H1 (cell line): ENCODE data around the gene EPB42. TPM values are rescaled to one million over a fixed set of nuclear protein-coding genes. Genes with fewer than 3 reads are reported as not detected.

Source experiments
- CTCF ChIA-PET: fragments of 300-600 bp; sonication (Branson Sonifier 250); formaldehyde crosslinking; loops from one replicate; lab custom pipeline; 2021; ENCODE audit not compliant: partially characterized antibody; lab: Charles Lee
- POLR2A ChIA-PET: fragments of 300-600 bp; sonication (Branson Sonifier 250); formaldehyde crosslinking; loops from one replicate; lab custom pipeline; 2021; ENCODE audit warnings: inconsistent platforms; ENCODE audit not compliant: partially characterized antibody; lab: Charles Lee
- DNase-seq, 2 experiments: peaks; one replicate each; pipeline versions ENCODE4 v3.0.0 to v3.0.0-alpha.2; 2010 to 2022; ENCODE audit warnings: low spot score in 2 of 2, low read depth in 1 of 2, mixed read lengths in 1 of 2
- FAIRE-seq: peaks from 2 replicates; lab custom pipeline; 2011; peaks lifted over from hg19 to GRCh38; lab: Jason Lieb, UNC
- H2AFZ ChIP-seq: 2 replicates; pipeline ENCODE4 v1.8.1; 2012; ENCODE audit warnings: low read length, inconsistent platforms
- H2AK5ac ChIP-seq: 2 replicates; pipeline ENCODE4 v1.6.1; 2013; ENCODE audit warnings: low read depth, low read length
- H2BK120ac ChIP-seq: replicated peaks from 2 replicates; pipeline ENCODE3; 2013; ENCODE audit warnings: low read depth, low read length, inconsistent platforms
- H2BK12ac ChIP-seq: 2 replicates; pipeline ENCODE4 v1.6.1; 2013; ENCODE audit warnings: low read depth, low read length
- H2BK15ac ChIP-seq: 2 replicates; pipeline ENCODE4 v1.6.1; 2013; ENCODE audit warnings: low read length
- H2BK20ac ChIP-seq: 2 replicates; pipeline ENCODE4 v1.6.1; 2013; ENCODE audit warnings: low read length
- H2BK5ac ChIP-seq: 2 replicates; pipeline ENCODE4 v1.6.1; 2013; ENCODE audit warnings: low read depth, low read length
- H3K14ac ChIP-seq: 2 replicates; pipeline ENCODE4 v1.6.1; 2013; ENCODE audit warnings: inconsistent platforms; ENCODE audit not compliant: insufficient read length
- H3K18ac ChIP-seq: 2 replicates; pipeline ENCODE4 v1.6.1; 2013; ENCODE audit warnings: low read length; ENCODE audit errors: extremely low read depth
- H3K23ac ChIP-seq: 2 replicates; pipeline ENCODE4 v1.6.1; 2013; ENCODE audit warnings: inconsistent platforms; ENCODE audit not compliant: insufficient read length
- H3K23me2 ChIP-seq: 2 replicates; pipeline ENCODE4 v1.6.1; 2013; ENCODE audit warnings: low read depth, low read length
- H3K27ac ChIP-seq: 2 replicates; pipeline ENCODE4 v1.6.1; 2011; ENCODE audit warnings: low read depth, low read length, inconsistent platforms
- H3K27me3 ChIP-seq, 4 experiments: replicated peaks in 1 of 4; 1 replicate in 1 of 4; 2 replicates in 3 of 4; pipeline versions ENCODE4 v1.6.1 to v1.8.1; 2011 to 2013; ENCODE audit warnings: low read length in 3 of 4, mild to moderate bottlenecking in 3 of 4, inconsistent platforms in 2 of 4, mixed read lengths in 2 of 4, moderate library complexity in 1 of 4; ENCODE audit not compliant: control insufficient read depth in 3 of 4, insufficient read depth in 3 of 4; ENCODE audit errors: extremely low read depth in 1 of 4
- H3K36me3 ChIP-seq, 4 experiments: 2 replicates each; pipeline versions ENCODE4 v1.6.1 to v1.8.1; 2011 to 2013; ENCODE audit warnings: mild to moderate bottlenecking in 4 of 4, low read length in 3 of 4, moderate library complexity in 2 of 4, control low read depth in 1 of 4, inconsistent platforms in 1 of 4; ENCODE audit not compliant: insufficient read depth in 4 of 4, control insufficient read depth in 2 of 4
- H3K4ac ChIP-seq: replicated peaks from 2 replicates; pipeline ENCODE3; 2013; ENCODE audit warnings: low read length, low read depth, mixed read lengths, inconsistent platforms; ENCODE audit not compliant: insufficient read length
- H3K4me1 ChIP-seq, 4 experiments: replicated peaks in 1 of 4; 1 replicate in 1 of 4; 2 replicates in 3 of 4; pipeline versions ENCODE4 v1.6.1 to v1.8.1; 2011 to 2013; ENCODE audit warnings: low read length in 3 of 4, inconsistent platforms in 2 of 4, mixed read lengths in 1 of 4; ENCODE audit not compliant: insufficient read depth in 4 of 4, control insufficient read depth in 3 of 4
- H3K4me2 ChIP-seq, 2 experiments: 2 replicates each; pipeline versions ENCODE4 v1.6.1 to v1.8.1; 2011 to 2013; ENCODE audit warnings: low read depth in 2 of 2, low read length in 2 of 2, control low read depth in 1 of 2, inconsistent platforms in 1 of 2, mild to moderate bottlenecking in 1 of 2; ENCODE audit not compliant: insufficient read depth in 1 of 2
- H3K4me3 ChIP-seq, 4 experiments: fragments of 200-600, 300-600 bp in 1 of 4; sonication (generic), shearing (Covaris generic), sonication (Bioruptor Twin) in 1 of 4; 2 replicates each; pipeline versions ENCODE4 v1.5.1 to v1.8.1; 2011 to 2016; ENCODE audit warnings: low read length in 4 of 4, low read depth in 3 of 4, control low read depth in 2 of 4, inconsistent platforms in 2 of 4, mild to moderate bottlenecking in 2 of 4, mixed read lengths in 1 of 4, moderate library complexity in 1 of 4; ENCODE audit not compliant: insufficient read depth in 2 of 4; ENCODE audit errors: extremely low read depth in 1 of 4
- H3K56ac ChIP-seq: replicated peaks from 2 replicates; pipeline ENCODE3; 2013; ENCODE audit warnings: low read depth, mild to moderate bottlenecking, mixed read lengths, low read length, inconsistent platforms; ENCODE audit not compliant: insufficient read length
- H3K79me1 ChIP-seq: 2 replicates; pipeline ENCODE4 v1.6.1; 2013; ENCODE audit warnings: low read depth, low read length, control low read depth
- H3K79me2 ChIP-seq, 2 experiments: 2 replicates each; pipeline versions ENCODE4 v1.6.1 to v1.8.1; 2012 to 2013; ENCODE audit warnings: low read length in 2 of 2, mild to moderate bottlenecking in 2 of 2, inconsistent platforms in 1 of 2; ENCODE audit not compliant: insufficient read depth in 2 of 2, control insufficient read depth in 1 of 2
- H3K9ac ChIP-seq, 4 experiments: replicated peaks in 1 of 4; 1 replicate in 1 of 4; 2 replicates in 3 of 4; pipeline versions ENCODE4 v1.6.1 to v1.8.1; 2011 to 2013; ENCODE audit warnings: low read depth in 3 of 4, low read length in 3 of 4, control low read depth in 2 of 4, mild to moderate bottlenecking in 2 of 4, moderate library complexity in 2 of 4, inconsistent platforms in 1 of 4; ENCODE audit errors: extremely low read depth in 1 of 4
- H3K9me3 ChIP-seq, 2 experiments: 2 replicates each; pipeline versions ENCODE4 v1.6.1 to v1.8.1; 2012 to 2013; ENCODE audit warnings: mild to moderate bottlenecking in 2 of 2, moderate library complexity in 2 of 2, control low read depth in 1 of 2, inconsistent platforms in 1 of 2, low read depth in 1 of 2, low read length in 1 of 2, mixed read lengths in 1 of 2; ENCODE audit not compliant: insufficient read depth in 2 of 2
- H4K20me1 ChIP-seq, 2 experiments: replicated peaks in 1 of 2; 2 replicates each; pipeline versions ENCODE3 to v1.8.1; 2011 to 2013; ENCODE audit warnings: inconsistent platforms in 2 of 2, low read length in 2 of 2, mild to moderate bottlenecking in 1 of 2; ENCODE audit not compliant: insufficient read depth in 2 of 2, control insufficient read depth in 1 of 2
- H4K5ac ChIP-seq: 2 replicates; pipeline ENCODE4 v1.6.1; 2013; ENCODE audit warnings: low read length, low read depth, mixed read lengths, inconsistent platforms; ENCODE audit not compliant: insufficient read length
- H4K8ac ChIP-seq: 2 replicates; pipeline ENCODE4 v1.8.0; 2013; ENCODE audit warnings: mild to moderate bottlenecking, moderate library complexity, low read length, inconsistent platforms; ENCODE audit not compliant: insufficient read depth; ENCODE audit errors: extremely low read depth
- H4K91ac ChIP-seq: replicated peaks from 2 replicates; pipeline ENCODE3; 2013; ENCODE audit warnings: low read length, mixed read lengths, inconsistent platforms; ENCODE audit not compliant: insufficient read length
- CTCF ChIP-seq, 3 experiments: IDR thresholded peaks; 1 replicate in 2 of 3; 2 replicates in 1 of 3; pipeline versions ENCODE4 v1.5.1 to v1.6.1; 2011; ENCODE audit warnings: low read length in 3 of 3, mild to moderate bottlenecking in 3 of 3, inconsistent platforms in 2 of 3, low read depth in 1 of 3, moderate library complexity in 1 of 3; ENCODE audit not compliant: insufficient read depth in 1 of 3; ENCODE audit errors: control extremely low read depth in 1 of 3
- RAD21 ChIP-seq, 2 experiments: IDR thresholded peaks in 1 of 2; conservative IDR thresholded peaks in 1 of 2; 2 replicates each; pipeline ENCODE4 v1.6.1; 2011; ENCODE audit warnings: low read depth in 2 of 2, low read length in 2 of 2, improper control_type of control experiment in 1 of 2, inconsistent platforms in 1 of 2, mild to moderate bottlenecking in 1 of 2, moderate library complexity in 1 of 2
- ZNF274 ChIP-seq: IDR thresholded peaks from 2 replicates; pipeline ENCODE4 v1.7.0; 2012; ENCODE audit warnings: low read length, borderline replicate concordance; ENCODE audit errors: extremely low read depth
- WGBS, 2 experiments: shearing (Covaris generic) in 1 of 2; methylation state at CpG; one replicate each; pipeline versions ENCODE4 v1.1.6 to v1.1.7; 2013 to 2015; ENCODE audit warnings: low lambda C conversion rate in 2 of 2, mixed read lengths in 2 of 2, inconsistent platforms in 1 of 2, low coverage in 1 of 2, missing lambda C conversion rate in 1 of 2; ENCODE audit not compliant: insufficient replicate concordance in 2 of 2, insufficient coverage in 1 of 2, insufficient read length in 1 of 2; ENCODE audit errors: extremely low coverage in 1 of 2, missing lambda C conversion rate in 1 of 2; 5-methylcytosine and 5-hydroxymethylcytosine counted together
- polyA plus RNA-seq, 7 experiments: library from polyadenylated mRNA; depleted of rRNA in 3 of 7; stranded (reverse) in 5 of 7; unstranded in 2 of 7; fragments of >200 nt in 5 of 7; fragments of 200-250 nt in 2 of 7; gene quantifications; 1 replicate in 5 of 7; 2 replicates in 1 of 7; 4 replicates in 1 of 7; pipeline versions ENCODE4 v1.2.1 to v1.2.3, GENCODE V29; 2011 to 2013; ENCODE audit warnings: missing spikeins in 2 of 7, mixed read lengths in 2 of 7
- total RNA-seq: library from RNA; stranded (reverse); fragmentation: NEBNext Ultra II Directional; extraction: Animal tissue kit (Norgen Biotek cat#: 25700); gene quantifications from 2 replicates; pipeline ENCODE4 v1.2.1, GENCODE V29; 2021

Gene EPB42
- total and polyA plus RNA-seq, 2 of the 8 experiments (the other 6 are each of a cell fraction or from before 2014, with no cell fraction given), result not detected

- no peak overlapping the region for H3K14ac ChIP-seq
- no peak overlapping the region for H3K9ac ChIP-seq
- H3K4ac ChIP-seq, result no peak overlapping the region
- H4K20me1 ChIP-seq, result no peaks in the 10 kb centered on the region
- no peak overlapping the region for H2BK12ac ChIP-seq
- no peaks in the 10 kb centered on the region for H3K79me2 ChIP-seq
- no peak overlapping the region for H4K91ac ChIP-seq
- no peaks in the 10 kb centered on the region for H3K9me3 ChIP-seq
- no peaks in the 10 kb centered on the region for H3K4me1 ChIP-seq
- no peak overlapping the region for H3K4me3 ChIP-seq
- ChIA-PET CTCF (interaction anchor here (0.6 to 9.7 kb wide), 43 partner anchors 9 to 673 kb away, joined by 3 to 178 read pairs (median 6); partner anchors contain the start of genes CCNDBP1, TGM5 and TGM7), POLR2A (interaction anchor here (0.7 kb wide), 1 partner anchor 18 kb away, joined by 3 read pairs; no protein-coding TSS in a partner anchor)
- H3K27ac ChIP-seq, result no peak overlapping the region
- no peak overlapping the region for H3K18ac ChIP-seq
- H3K79me1 ChIP-seq, result no peaks in the 10 kb centered on the region
- TF ChIP-seq CTCF (IDR thresholded peaks at IDR 0.05; ENCODE audit: control extremely low read depth in 1 of 3, insufficient read depth in 1 of 3, low read depth in 1 of 3, low read length in 3 of 3) (peak in 2 of 3 experiments; percentile 79 to 88; a peak in 3 of 4 replicates), ZNF274 (no peak), RAD21 (IDR thresholded peaks at IDR 0.05 in 1 of 2, conservative IDR thresholded peaks at IDR 0.05 in 1 of 2; ENCODE audit: low read depth in 2 of 2, low read length in 2 of 2) (peak; percentile 76 to 79)
- H3K27me3 ChIP-seq, result no peaks in the 10 kb centered on the region
- DNase-seq (no peak), FAIRE-seq (peak; percentile 75)
- H2BK5ac ChIP-seq, result no peak overlapping the region
- H3K23me2 ChIP-seq, result peaks cover under 1% of the 10 kb centered on the region; the same call in 1 of the 2 replicates
- no peak overlapping the region for H2BK15ac ChIP-seq
- no peak overlapping the region for H3K4me2 ChIP-seq
- H3K23ac ChIP-seq, result no peak overlapping the region
- no peak overlapping the region for H2BK120ac ChIP-seq
- H2BK20ac ChIP-seq, result no peak overlapping the region
- no peak overlapping the region for H4K5ac ChIP-seq
- H3K36me3 ChIP-seq, result no peaks in the 10 kb centered on the region
- no peak overlapping the region for H3K56ac ChIP-seq
- no peak overlapping the region for H2AK5ac ChIP-seq
- no peak overlapping the region for H2AFZ ChIP-seq
- 57% methylated on average over 16 of the region's 16 CpGs; no CpG with 5 or more reads in 1 of the 2 experiments for WGBS, 2 experiments
- H4K8ac ChIP-seq, result no peak overlapping the region
Measured at GRCh38 chr15:43225201-43225949, 4.6 kb upstream of the EPB42 start.
